Measurements from ENCODE around the gene NARF. TPM values are rescaled to one million over a fixed set of nuclear protein-coding genes. Genes with fewer than 3 reads are reported as not detected.

The NARF gene
- polyA plus RNA-seq, 1 of the 3 experiments (the other 2 are of a cell fraction) = 128 TPM

DNA sequence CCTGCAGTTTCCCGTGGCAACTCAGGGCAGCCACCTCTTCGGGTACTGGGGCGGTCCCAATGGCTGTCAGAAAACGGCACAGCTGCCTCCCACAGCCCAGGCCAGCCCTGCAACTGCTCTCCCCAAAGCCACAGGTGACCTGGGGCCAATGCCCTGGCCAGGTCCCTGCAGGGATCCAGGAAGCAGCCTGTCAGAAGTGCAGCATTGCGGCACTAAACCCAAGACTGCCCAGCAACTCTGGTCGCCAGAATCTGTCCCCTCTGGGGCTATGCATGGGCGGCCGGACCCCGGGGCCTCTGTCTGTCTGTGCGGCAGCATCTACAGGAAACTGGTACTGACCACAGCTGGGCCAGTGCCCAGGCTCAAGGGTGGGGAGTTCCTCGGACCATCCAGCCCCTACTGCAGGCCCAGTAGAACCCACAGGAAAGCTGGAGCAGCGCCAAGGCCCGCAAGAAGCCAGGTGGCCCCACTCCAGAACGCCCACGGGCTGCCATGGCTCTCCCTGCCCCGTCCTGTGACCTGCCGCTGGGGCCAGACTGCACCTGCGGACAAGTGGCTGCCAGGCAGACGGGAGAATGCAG, 13.5 kb upstream of the NARF start:
- CTCF ChIA-PET = interaction anchor here (1.5 kb wide), 1 partner anchor 9 kb away, joined by 3 read pairs; no protein-coding TSS in a partner anchor
- 74% methylated on average over 7 of the region's 19 CpGs for WGBS (ENCODE audit: low lambda C conversion rate)
- Histone ChIP-seq H4K20me1 (ENCODE audit: insufficient read depth) (peaks cover 18% of the 10 kb centered on the region), H3K4me3 (ENCODE audit: low read depth in 2 of 2, low read length in 1 of 2) (no peak overlapping the region), H3K4me1 (ENCODE audit: control insufficient read depth in 1 of 2, insufficient read depth in 2 of 2, low read depth in 1 of 2, low read length in 1 of 2) (peaks cover 8 to 31% of the 10 kb centered on the region in 2 experiments; a peak in 1 of 4 replicates), H3K9me3 (no peaks in the 10 kb centered on the region), H3K27me3 (ENCODE audit: insufficient read depth) (no peaks in the 10 kb centered on the region), H3K9me2 (no peaks in the 10 kb centered on the region), H2AFZ (ENCODE audit: low read depth) (no peak overlapping the region), H3K4me2 (no peak overlapping the region; the same call in 1 of the 2 replicates), H3F3A (replicated peaks; ENCODE audit: insufficient read depth) (peaks cover 12% of the 10 kb centered on the region), H3K27ac (ENCODE audit: low read depth in 2 of 2, low read length in 1 of 2) (peak overlapping the region in 1 of 2 experiments; percentile 48; a peak in 1 of 4 replicates), H3K79me2 (ENCODE audit: insufficient read depth) (peaks cover 38% of the 10 kb centered on the region), H3K9ac (no peak overlapping the region), H3K36me3 (replicated peaks in 1 of 2; ENCODE audit: control insufficient read depth in 1 of 2, insufficient read depth in 2 of 2, low read length in 1 of 2) (peaks cover 7 to 54% of the 10 kb centered on the region in 2 experiments)
- peak; percentile 41 for DNase-seq
- no peak for TF ChIP-seq TAF1 (IDR thresholded peaks at IDR 0.05; ENCODE audit: borderline replicate concordance, low read depth, low read length)
- POLR2A ChIA-PET = no interaction called here

GRCh38 chr17:82445542-82445941, 13.0 kb upstream of the NARF start:
- Histone ChIP-seq H3K9me2 (no peaks in the 10 kb centered on the region), H2AFZ (ENCODE audit: low read depth) (no peak overlapping the region), H4K20me1 (ENCODE audit: insufficient read depth) (peaks cover 18% of the 10 kb centered on the region), H3K4me3 (ENCODE audit: low read depth in 2 of 2, low read length in 1 of 2) (no peak overlapping the region), H3F3A (replicated peaks; ENCODE audit: insufficient read depth) (peaks cover 7% of the 10 kb centered on the region), H3K36me3 (replicated peaks in 1 of 2; ENCODE audit: control insufficient read depth in 1 of 2, insufficient read depth in 2 of 2, low read length in 1 of 2) (peaks cover 7 to 52% of the 10 kb centered on the region in 2 experiments), H3K4me1 (ENCODE audit: control insufficient read depth in 1 of 2, insufficient read depth in 2 of 2, low read depth in 1 of 2, low read length in 1 of 2) (peaks cover 8 to 31% of the 10 kb centered on the region in 2 experiments; a peak in 1 of 4 replicates), H3K27ac (ENCODE audit: low read depth in 2 of 2, low read length in 1 of 2) (peak overlapping the region in 1 of 2 experiments; percentile 48; a peak in 1 of 4 replicates), H3K27me3 (ENCODE audit: insufficient read depth) (no peaks in the 10 kb centered on the region), H3K9me3 (no peaks in the 10 kb centered on the region), H3K9ac (no peak overlapping the region), H3K79me2 (ENCODE audit: insufficient read depth) (peaks cover 43% of the 10 kb centered on the region), H3K4me2 (no peak overlapping the region; the same call in 1 of the 2 replicates)
- ChIA-PET POLR2A (no interaction called here), CTCF (interaction anchor here (0.9 to 1.5 kb wide), 2 partner anchors 10 to 21 kb away, joined by 3 to 4 read pairs; no protein-coding TSS in a partner anchor)
- peak; percentile 36 for DNase-seq
- TF ChIP-seq TCF12 (IDR thresholded peaks at IDR 0.05) = no peak
- TF ChIP-seq USF2 (IDR thresholded peaks at IDR 0.05; ENCODE audit: borderline replicate concordance, low read depth, low read length) = no peak
- no peak for TF ChIP-seq CHD2 (IDR thresholded peaks at IDR 0.05; ENCODE audit: low read length, partially characterized antibody)
- no peak for TF ChIP-seq NRF1 (IDR thresholded peaks at IDR 0.05; ENCODE audit: low read depth, low read length)
- no peak for TF ChIP-seq RFX5 (IDR thresholded peaks at IDR 0.05; ENCODE audit: low read length)
- no peak for TF ChIP-seq RAD21 (IDR thresholded peaks at IDR 0.05; ENCODE audit: low read length)
- WGBS (ENCODE audit: low lambda C conversion rate) = 91% methylated on average over 12 of the region's 13 CpGs

GRCh38 chr17:82446124-82446523, 12.4 kb upstream of the NARF start:
- ChIA-PET CTCF (interaction anchor here (0.9 to 1.5 kb wide), 3 partner anchors 10 to 95 kb away, joined by 3 to 4 read pairs (median 3); no protein-coding TSS in a partner anchor), POLR2A (no interaction called here)
- WGBS (ENCODE audit: low lambda C conversion rate) = 94% methylated on average over 15 of the region's 15 CpGs

More at GRCh38 chr17:82446124-82446523, 12.4 kb upstream of the NARF start:
- peaks cover 18% of the 10 kb centered on the region for H4K20me1 ChIP-seq (ENCODE audit: insufficient read depth)
- peaks cover 8 to 33% of the 10 kb centered on the region in 2 experiments; a peak in 2 of 4 replicates for H3K4me1 ChIP-seq (ENCODE audit: control insufficient read depth in 1 of 2, insufficient read depth in 2 of 2, low read depth in 1 of 2, low read length in 1 of 2)
- H3K27ac ChIP-seq (ENCODE audit: low read depth in 2 of 2, low read length in 1 of 2) = no peak overlapping the region; a peak in 1 of 4 replicates
- no peak overlapping the region for H3K4me2 ChIP-seq
- H3K36me3 ChIP-seq (replicated peaks in 1 of 2; ENCODE audit: control insufficient read depth in 1 of 2, insufficient read depth in 2 of 2, low read length in 1 of 2) = peaks cover 7 to 52% of the 10 kb centered on the region in 2 experiments
- H3K9me3 ChIP-seq = no peaks in the 10 kb centered on the region
- H3K9me2 ChIP-seq = no peaks in the 10 kb centered on the region
- no peak for TF ChIP-seq TCF12 (IDR thresholded peaks at IDR 0.05)
- TF ChIP-seq, protein P1, sequence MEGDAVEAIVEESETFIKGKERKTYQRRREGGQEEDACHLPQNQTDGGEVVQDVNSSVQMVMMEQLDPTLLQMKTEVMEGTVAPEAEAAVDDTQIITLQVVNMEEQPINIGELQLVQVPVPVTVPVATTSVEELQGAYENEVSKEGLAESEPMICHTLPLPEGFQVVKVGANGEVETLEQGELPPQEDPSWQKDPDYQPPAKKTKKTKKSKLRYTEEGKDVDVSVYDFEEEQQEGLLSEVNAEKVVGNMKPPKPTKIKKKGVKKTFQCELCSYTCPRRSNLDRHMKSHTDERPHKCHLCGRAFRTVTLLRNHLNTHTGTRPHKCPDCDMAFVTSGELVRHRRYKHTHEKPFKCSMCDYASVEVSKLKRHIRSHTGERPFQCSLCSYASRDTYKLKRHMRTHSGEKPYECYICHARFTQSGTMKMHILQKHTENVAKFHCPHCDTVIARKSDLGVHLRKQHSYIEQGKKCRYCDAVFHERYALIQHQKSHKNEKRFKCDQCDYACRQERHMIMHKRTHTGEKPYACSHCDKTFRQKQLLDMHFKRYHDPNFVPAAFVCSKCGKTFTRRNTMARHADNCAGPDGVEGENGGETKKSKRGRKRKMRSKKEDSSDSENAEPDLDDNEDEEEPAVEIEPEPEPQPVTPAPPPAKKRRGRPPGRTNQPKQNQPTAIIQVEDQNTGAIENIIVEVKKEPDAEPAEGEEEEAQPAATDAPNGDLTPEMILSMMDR (IDR thresholded peaks at IDR 0.05) = no peak
- no peak for TF ChIP-seq GABPA (IDR thresholded peaks at IDR 0.05; ENCODE audit: low read depth)
- no peak for TF ChIP-seq FOXM1 (IDR thresholded peaks at IDR 0.05; ENCODE audit: low read depth)
- no peak for TF ChIP-seq RCOR1 (IDR thresholded peaks at IDR 0.05; ENCODE audit: low read length)
- TF ChIP-seq SMC3 (IDR thresholded peaks at IDR 0.05; ENCODE audit: low read depth, low read length) = no peak
- TF ChIP-seq YY1 (IDR thresholded peaks at IDR 0.05; ENCODE audit: low read depth) = no peak
- TF ChIP-seq POLR2AphosphoS5 (IDR thresholded peaks at IDR 0.05; ENCODE audit: low read depth, low read length) = no peak
- no peak for TF ChIP-seq RAD21 (IDR thresholded peaks at IDR 0.05; ENCODE audit: low read length)
- no peak for TF ChIP-seq NFIC (IDR thresholded peaks at IDR 0.05; ENCODE audit: borderline replicate concordance)
- TF ChIP-seq USF2 (IDR thresholded peaks at IDR 0.05; ENCODE audit: borderline replicate concordance, low read depth, low read length) = no peak
- no peak for TF ChIP-seq FOXJ3 (CRISPR knock-in tag; IDR thresholded peaks at IDR 0.05)
- H3K27me3 ChIP-seq (ENCODE audit: insufficient read depth) = no peaks in the 10 kb centered on the region
- peaks cover 5% of the 10 kb centered on the region for H3F3A ChIP-seq (replicated peaks; ENCODE audit: insufficient read depth)
- peaks cover 43% of the 10 kb centered on the region for H3K79me2 ChIP-seq (ENCODE audit: insufficient read depth)
- H3K4me3 ChIP-seq (ENCODE audit: low read depth in 2 of 2, low read length in 1 of 2) = no peak overlapping the region
- DNase-seq = no peak
- no peak overlapping the region for H2AFZ ChIP-seq (ENCODE audit: low read depth)
- H3K9ac ChIP-seq = no peak overlapping the region
